ENCODE measurements around the gene TMEM100. TPM values are rescaled to one million over a fixed set of nuclear protein-coding genes. Genes with fewer than 3 reads are reported as not detected.

TMEM100 gene
- polyA plus RNA-seq, 1 of the 3 experiments (the other 2 are of a cell fraction): 1.7 TPM

DNA sequence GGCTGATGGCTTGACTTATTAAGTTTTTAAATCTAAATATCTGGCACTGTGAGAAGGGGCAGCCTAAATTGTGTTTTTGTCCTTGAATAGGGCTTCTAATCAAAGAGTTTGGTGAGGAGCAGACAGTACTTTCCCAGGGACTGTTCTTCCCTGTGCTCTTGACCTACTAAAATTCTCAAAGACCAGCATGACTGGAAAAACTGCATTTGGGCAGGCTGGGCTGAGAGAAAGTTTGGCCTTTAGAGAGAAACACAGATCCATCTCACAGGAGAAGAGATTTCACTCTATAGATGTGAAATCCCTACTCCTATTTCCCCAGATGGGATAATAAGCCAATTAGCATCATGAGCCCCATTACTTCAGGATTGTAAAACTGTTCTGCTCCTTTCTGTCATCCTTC, 35.5 kb upstream of the TMEM100 start:
- no peak overlapping the region for H3K4me3 ChIP-seq (ENCODE audit: low read depth in 2 of 2, low read length in 1 of 2)
- CTCF ChIA-PET: interaction anchor here (1.4 to 18.2 kb wide), 7 partner anchors 13 to 231 kb away, joined by 3 to 139 read pairs (median 7); partner anchors contain the start of gene TMEM100
- no peak for DNase-seq
- H3K9ac ChIP-seq: no peak overlapping the region
- peaks cover 6% of the 10 kb centered on the region; the same call in 1 of the 2 replicates for H4K20me1 ChIP-seq (ENCODE audit: insufficient read depth)
- TF ChIP-seq, protein P1, sequence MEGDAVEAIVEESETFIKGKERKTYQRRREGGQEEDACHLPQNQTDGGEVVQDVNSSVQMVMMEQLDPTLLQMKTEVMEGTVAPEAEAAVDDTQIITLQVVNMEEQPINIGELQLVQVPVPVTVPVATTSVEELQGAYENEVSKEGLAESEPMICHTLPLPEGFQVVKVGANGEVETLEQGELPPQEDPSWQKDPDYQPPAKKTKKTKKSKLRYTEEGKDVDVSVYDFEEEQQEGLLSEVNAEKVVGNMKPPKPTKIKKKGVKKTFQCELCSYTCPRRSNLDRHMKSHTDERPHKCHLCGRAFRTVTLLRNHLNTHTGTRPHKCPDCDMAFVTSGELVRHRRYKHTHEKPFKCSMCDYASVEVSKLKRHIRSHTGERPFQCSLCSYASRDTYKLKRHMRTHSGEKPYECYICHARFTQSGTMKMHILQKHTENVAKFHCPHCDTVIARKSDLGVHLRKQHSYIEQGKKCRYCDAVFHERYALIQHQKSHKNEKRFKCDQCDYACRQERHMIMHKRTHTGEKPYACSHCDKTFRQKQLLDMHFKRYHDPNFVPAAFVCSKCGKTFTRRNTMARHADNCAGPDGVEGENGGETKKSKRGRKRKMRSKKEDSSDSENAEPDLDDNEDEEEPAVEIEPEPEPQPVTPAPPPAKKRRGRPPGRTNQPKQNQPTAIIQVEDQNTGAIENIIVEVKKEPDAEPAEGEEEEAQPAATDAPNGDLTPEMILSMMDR (IDR thresholded peaks at IDR 0.05): no peak
- TF ChIP-seq MEF2A (IDR thresholded peaks at IDR 0.05; ENCODE audit: borderline replicate concordance, low read depth) (no peak), RCOR1 (IDR thresholded peaks at IDR 0.05; ENCODE audit: low read length) (no peak), TAF1 (IDR thresholded peaks at IDR 0.05; ENCODE audit: borderline replicate concordance, low read depth, low read length) (no peak), JUND (IDR thresholded peaks at IDR 0.05) (no peak), SIN3A (IDR thresholded peaks at IDR 0.05; ENCODE audit: borderline replicate concordance, low read depth, low read length) (no peak), MXI1 (IDR thresholded peaks at IDR 0.05; ENCODE audit: low read depth, low read length) (no peak), GATA2 (CRISPR knock-in tag; IDR thresholded peaks at IDR 0.05) (no peak)
- TF ChIP-seq, protein P2, sequence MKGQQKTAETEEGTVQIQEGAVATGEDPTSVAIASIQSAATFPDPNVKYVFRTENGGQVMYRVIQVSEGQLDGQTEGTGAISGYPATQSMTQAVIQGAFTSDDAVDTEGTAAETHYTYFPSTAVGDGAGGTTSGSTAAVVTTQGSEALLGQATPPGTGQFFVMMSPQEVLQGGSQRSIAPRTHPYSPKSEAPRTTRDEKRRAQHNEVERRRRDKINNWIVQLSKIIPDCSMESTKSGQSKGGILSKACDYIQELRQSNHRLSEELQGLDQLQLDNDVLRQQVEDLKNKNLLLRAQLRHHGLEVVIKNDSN (IDR thresholded peaks at IDR 0.05; ENCODE audit: borderline replicate concordance, low read depth): no peak
- H3K27me3 ChIP-seq (ENCODE audit: insufficient read depth): no peaks in the 10 kb centered on the region
- H3K9me2 ChIP-seq: no peaks in the 10 kb centered on the region
- no peak overlapping the region for H2AFZ ChIP-seq (ENCODE audit: low read depth)
- peaks cover 0 to 6% of the 10 kb centered on the region in 2 experiments; a peak in 2 of 4 replicates for H3K4me1 ChIP-seq (ENCODE audit: control insufficient read depth in 1 of 2, insufficient read depth in 2 of 2, low read depth in 1 of 2, low read length in 1 of 2)
- no peaks in the 10 kb centered on the region for H3K9me3 ChIP-seq
- H3K79me2 ChIP-seq (ENCODE audit: insufficient read depth): peaks cover 60% of the 10 kb centered on the region
- peaks cover 3 to 19% of the 10 kb centered on the region in 2 experiments for H3K36me3 ChIP-seq (replicated peaks in 1 of 2; ENCODE audit: control insufficient read depth in 1 of 2, insufficient read depth in 2 of 2, low read length in 1 of 2)
- POLR2A ChIA-PET: no interaction called here
- no peak overlapping the region for H3K27ac ChIP-seq (ENCODE audit: low read depth in 2 of 2, low read length in 1 of 2)
- no peaks in the 10 kb centered on the region for H3F3A ChIP-seq (replicated peaks; ENCODE audit: insufficient read depth)
- H3K4me2 ChIP-seq: no peak overlapping the region

DNA sequence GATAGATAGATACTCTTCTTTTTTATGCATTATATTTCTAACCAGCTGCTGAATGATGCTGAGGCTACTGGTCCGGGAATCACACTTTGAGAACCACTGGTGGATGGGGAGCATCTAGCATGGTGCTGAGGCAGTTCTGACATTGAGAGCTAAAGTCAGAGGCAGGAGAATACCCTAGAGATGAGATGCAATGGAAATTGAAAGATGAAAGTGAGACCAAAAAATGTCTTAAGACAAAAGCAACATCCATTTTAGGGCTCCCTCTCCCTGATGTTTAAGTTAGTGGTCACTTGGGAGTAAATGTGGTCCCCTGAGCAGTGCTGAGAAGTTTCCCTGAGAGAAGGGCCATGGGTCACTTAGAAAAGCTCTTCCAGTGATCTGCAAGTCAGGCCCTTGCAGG, 35.0 kb upstream of the TMEM100 start:
- POLR2A ChIA-PET: no interaction called here
- no peak overlapping the region for H3K4me2 ChIP-seq
- H3K36me3 ChIP-seq (replicated peaks in 1 of 2; ENCODE audit: control insufficient read depth in 1 of 2, insufficient read depth in 2 of 2, low read length in 1 of 2): peaks cover 3 to 19% of the 10 kb centered on the region in 2 experiments
- WGBS (ENCODE audit: low lambda C conversion rate): 91% methylated on average over 1 of the region's 1 CpG
- no peak for DNase-seq
- peaks cover 6% of the 10 kb centered on the region; the same call in 1 of the 2 replicates for H4K20me1 ChIP-seq (ENCODE audit: insufficient read depth)
- no peaks in the 10 kb centered on the region for H3K9me3 ChIP-seq
- no peak overlapping the region for H3K27ac ChIP-seq (ENCODE audit: low read depth in 2 of 2, low read length in 1 of 2)
- no peak overlapping the region; a peak in 1 of 4 replicates for H3K4me3 ChIP-seq (ENCODE audit: low read depth in 2 of 2, low read length in 1 of 2)
- H2AFZ ChIP-seq (ENCODE audit: low read depth): no peak overlapping the region
- CTCF ChIA-PET: interaction anchor here (1.4 to 18.2 kb wide), 5 partner anchors 13 to 231 kb away, joined by 3 to 139 read pairs (median 44); no protein-coding TSS in a partner anchor
- H3K4me1 ChIP-seq (ENCODE audit: control insufficient read depth in 1 of 2, insufficient read depth in 2 of 2, low read depth in 1 of 2, low read length in 1 of 2): peaks cover 0 to 6% of the 10 kb centered on the region in 2 experiments; a peak in 2 of 4 replicates
- H3K79me2 ChIP-seq (ENCODE audit: insufficient read depth): peaks cover 65% of the 10 kb centered on the region
- H3F3A ChIP-seq (replicated peaks; ENCODE audit: insufficient read depth): no peaks in the 10 kb centered on the region
- TF ChIP-seq RFX5 (IDR thresholded peaks at IDR 0.05; ENCODE audit: low read length) (no peak), GABPA (IDR thresholded peaks at IDR 0.05; ENCODE audit: low read depth) (no peak), EP300 (IDR thresholded peaks at IDR 0.05; ENCODE audit: borderline replicate concordance in 1 of 2, low read depth in 1 of 2, low read length in 1 of 2) (no peak), CHD2 (IDR thresholded peaks at IDR 0.05; ENCODE audit: low read length, partially characterized antibody) (no peak), FOXJ3 (CRISPR knock-in tag; IDR thresholded peaks at IDR 0.05) (no peak), MEF2A (IDR thresholded peaks at IDR 0.05; ENCODE audit: borderline replicate concordance, low read depth) (no peak)
- TF ChIP-seq, protein P3, sequence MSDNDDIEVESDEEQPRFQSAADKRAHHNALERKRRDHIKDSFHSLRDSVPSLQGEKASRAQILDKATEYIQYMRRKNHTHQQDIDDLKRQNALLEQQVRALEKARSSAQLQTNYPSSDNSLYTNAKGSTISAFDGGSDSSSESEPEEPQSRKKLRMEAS (IDR thresholded peaks at IDR 0.05; ENCODE audit: low read depth): no peak
- TF ChIP-seq, protein P4, sequence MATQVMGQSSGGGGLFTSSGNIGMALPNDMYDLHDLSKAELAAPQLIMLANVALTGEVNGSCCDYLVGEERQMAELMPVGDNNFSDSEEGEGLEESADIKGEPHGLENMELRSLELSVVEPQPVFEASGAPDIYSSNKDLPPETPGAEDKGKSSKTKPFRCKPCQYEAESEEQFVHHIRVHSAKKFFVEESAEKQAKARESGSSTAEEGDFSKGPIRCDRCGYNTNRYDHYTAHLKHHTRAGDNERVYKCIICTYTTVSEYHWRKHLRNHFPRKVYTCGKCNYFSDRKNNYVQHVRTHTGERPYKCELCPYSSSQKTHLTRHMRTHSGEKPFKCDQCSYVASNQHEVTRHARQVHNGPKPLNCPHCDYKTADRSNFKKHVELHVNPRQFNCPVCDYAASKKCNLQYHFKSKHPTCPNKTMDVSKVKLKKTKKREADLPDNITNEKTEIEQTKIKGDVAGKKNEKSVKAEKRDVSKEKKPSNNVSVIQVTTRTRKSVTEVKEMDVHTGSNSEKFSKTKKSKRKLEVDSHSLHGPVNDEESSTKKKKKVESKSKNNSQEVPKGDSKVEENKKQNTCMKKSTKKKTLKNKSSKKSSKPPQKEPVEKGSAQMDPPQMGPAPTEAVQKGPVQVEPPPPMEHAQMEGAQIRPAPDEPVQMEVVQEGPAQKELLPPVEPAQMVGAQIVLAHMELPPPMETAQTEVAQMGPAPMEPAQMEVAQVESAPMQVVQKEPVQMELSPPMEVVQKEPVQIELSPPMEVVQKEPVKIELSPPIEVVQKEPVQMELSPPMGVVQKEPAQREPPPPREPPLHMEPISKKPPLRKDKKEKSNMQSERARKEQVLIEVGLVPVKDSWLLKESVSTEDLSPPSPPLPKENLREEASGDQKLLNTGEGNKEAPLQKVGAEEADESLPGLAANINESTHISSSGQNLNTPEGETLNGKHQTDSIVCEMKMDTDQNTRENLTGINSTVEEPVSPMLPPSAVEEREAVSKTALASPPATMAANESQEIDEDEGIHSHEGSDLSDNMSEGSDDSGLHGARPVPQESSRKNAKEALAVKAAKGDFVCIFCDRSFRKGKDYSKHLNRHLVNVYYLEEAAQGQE (IDR thresholded peaks at IDR 0.05; ENCODE audit: low read depth, low read length): no peak
- H3K9ac ChIP-seq: no peak overlapping the region
- H3K9me2 ChIP-seq: no peaks in the 10 kb centered on the region
- H3K27me3 ChIP-seq (ENCODE audit: insufficient read depth): no peaks in the 10 kb centered on the region

All from SK-N-SH (cell line).